GM21576 (cell line): Measurements from ENCODE around the gene KIRREL3.
"Not testable (repeated sequence)": the region's sequence is repeated elsewhere in the genome, so short reads cannot be mapped to it uniquely, and the experiment has no call there.

Experiments
- ATAC-seq: cut with Tn5 transposase; IDR thresholded peaks from one replicate; pipeline ENCODE4 v1.9.1; 2021; ENCODE audit warnings: mild to moderate bottlenecking, moderate library complexity; ENCODE audit not compliant: unreplicated experiment

Gene KIRREL3

DNA sequence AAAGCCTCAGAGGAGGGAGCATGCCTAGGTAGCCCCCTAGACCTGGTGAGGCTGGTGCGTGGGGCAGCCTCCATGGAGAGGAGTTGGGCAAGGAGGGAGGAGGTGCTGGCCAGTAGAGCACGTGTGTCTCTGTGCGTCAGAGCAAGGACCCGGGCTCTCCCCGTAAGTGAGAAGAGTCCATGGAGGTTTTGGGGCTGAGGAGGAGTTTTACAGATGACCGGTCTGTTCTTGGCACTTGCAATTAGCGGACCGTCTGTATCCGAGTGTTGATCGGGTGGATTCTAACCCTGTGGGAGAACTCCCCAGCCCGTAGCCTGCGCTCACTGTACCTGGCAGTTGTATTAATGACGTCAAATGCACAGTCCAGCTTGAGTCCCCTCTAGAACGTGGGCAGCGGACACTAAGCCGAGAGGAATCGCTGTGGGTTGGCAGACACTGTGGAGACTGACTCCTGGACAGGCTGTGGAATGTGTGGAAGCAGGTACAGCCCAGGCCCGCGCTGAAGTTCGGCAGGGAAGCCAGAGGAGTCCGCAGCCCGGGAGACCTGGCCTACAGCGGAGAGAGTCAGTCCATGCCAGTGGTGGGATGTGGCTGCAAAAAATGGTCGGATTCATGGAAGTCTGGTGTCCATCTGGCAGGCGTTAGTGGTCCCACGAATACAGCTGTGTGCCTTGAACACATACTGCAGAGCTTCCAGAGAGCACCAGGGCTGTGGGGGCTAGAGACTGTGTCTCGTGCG is 625.8 kb downstream of the KIRREL3 start:
- ATAC-seq, result not testable (repeated sequence)

DNA sequence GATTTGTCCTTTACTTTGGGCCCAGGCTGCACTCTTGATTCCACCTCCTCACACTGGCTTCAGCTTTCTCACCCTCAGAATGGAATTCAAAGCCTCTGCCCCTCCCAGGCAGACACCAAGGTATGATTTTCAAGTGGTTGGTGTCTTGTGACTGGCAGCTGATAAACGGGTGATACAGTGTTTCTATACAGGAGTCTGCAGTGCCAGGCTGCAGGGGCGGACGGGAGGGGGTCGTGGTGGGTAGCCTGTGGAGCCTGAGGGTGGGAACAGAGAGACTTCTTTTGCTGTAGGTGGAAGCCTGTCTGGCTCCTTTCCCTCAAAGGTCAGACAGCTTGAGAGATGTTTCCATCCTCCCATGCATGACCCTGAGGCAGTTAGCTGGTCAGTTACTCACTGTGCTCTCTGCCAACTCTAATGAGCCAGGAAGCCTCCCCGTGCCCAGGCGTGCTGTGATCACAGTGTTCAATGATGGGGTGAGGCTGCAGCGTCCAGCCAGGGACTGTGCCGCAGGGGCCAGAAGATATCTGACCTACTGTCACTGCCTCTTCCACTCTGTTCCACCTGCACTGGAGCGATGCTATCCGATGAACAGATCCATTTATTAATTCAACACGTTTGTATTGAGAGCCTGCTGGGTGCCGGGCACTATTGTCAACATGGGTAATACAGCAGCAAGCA is 627.0 kb downstream of the KIRREL3 start:
- not testable (repeated sequence) for ATAC-seq
